Gastroesophageal sphincter (tissue), 4 donors: ENCODE data around the gene SEC11A. TPM values are rescaled to one million over a fixed set of nuclear protein-coding genes. Genes with fewer than 3 reads are reported as not detected.

Experiments used
- ATAC-seq: fragments of 150-250 bp; one replicate; pipeline ENCODE4 v1.9.1; 2016; ENCODE audit warnings: mild to moderate bottlenecking, moderate library complexity
- H3K27ac ChIP-seq, 4 donors: fragments of 200-600 bp; sonication (generic) in 3 of 4; 1 replicate in 3 of 4; 2 replicates in 1 of 4; pipeline ENCODE4 v1.5.1; 2016 to 2019
- H3K27me3 ChIP-seq: fragments of 200-600 bp; sonication (generic); one replicate; pipeline ENCODE4 v1.5.1; 2019
- H3K36me3 ChIP-seq, 2 donors: fragments of 200-600 bp; sonication (generic); one replicate each; pipeline ENCODE4 v1.5.1; 2019; ENCODE audit warnings: control low read depth in 1 of 2
- H3K4me1 ChIP-seq, 3 donors: fragments of 200-600 bp; sonication (generic); 1 replicate in 2 of 3; 2 replicates in 1 of 3; pipeline ENCODE4 v1.5.1; 2016 to 2019; ENCODE audit warnings: control low read depth in 2 of 3
- H3K4me3 ChIP-seq, 2 donors: fragments of 200-600 bp; sonication (generic); one replicate each; pipeline ENCODE4 v1.5.1; 2019; ENCODE audit warnings: mild to moderate bottlenecking in 1 of 2, moderate library complexity in 1 of 2
- H3K9me3 ChIP-seq, 3 donors: fragments of 200-600 bp; sonication (generic); one replicate each; pipeline ENCODE4 v1.5.1; 2017 to 2019; ENCODE audit warnings: control low read depth in 2 of 3
- CTCF ChIP-seq, 4 experiments: fragments of 200-600 bp in 2 of 4; fragments of 450-650 bp in 2 of 4; sonication (generic) in 1 of 4; IDR thresholded peaks; one replicate each; pipeline ENCODE4 v1.5.1; 2017 to 2019; ENCODE audit warnings: antibody characterized with exemption in 4 of 4, mild to moderate bottlenecking in 2 of 4, moderate library complexity in 2 of 4
- EP300 ChIP-seq: sonication (generic); formaldehyde crosslinking; IDR thresholded peaks from one replicate; pipeline ENCODE4 v1.6.1; 2017; ENCODE audit warnings: antibody characterized with exemption, mild to moderate bottlenecking
- POLR2A ChIP-seq, 2 donors: fragments of 450-650 bp; IDR thresholded peaks; one replicate each; pipeline ENCODE4 v1.6.1; 2017; ENCODE audit warnings: antibody characterized with exemption in 2 of 2, mild to moderate bottlenecking in 2 of 2, moderate library complexity in 1 of 2
- POLR2AphosphoS5 ChIP-seq: sonication (generic); formaldehyde crosslinking; IDR thresholded peaks from one replicate; pipeline ENCODE4 v1.6.1; 2017; ENCODE audit warnings: antibody characterized with exemption
- WGBS, 2 donors: methylation state at CpG; one replicate each; pipeline ENCODE4 v1.1.5; 2018; ENCODE audit warnings: low coverage in 1 of 2; 5-methylcytosine and 5-hydroxymethylcytosine counted together
- total RNA-seq, 4 donors: library from RNA; depleted of rRNA; stranded (reverse); fragments of >200 nt; gene quantifications; one replicate each; pipeline ENCODE4 v1.1.0, GENCODE V29; 2016

The SEC11A gene
- total RNA-seq, 4 donors from 2014 or later: 63.3 to 139 (median 99.4) TPM

- H3K27me3 ChIP-seq: no peaks in the 10 kb centered on the region
- peaks cover 8 to 55% (median 17%) of the 10 kb centered on the region in 3 donors for H3K4me1 ChIP-seq
- peaks cover 0 to 23% of the 10 kb centered on the region in 2 donors for H3K36me3 ChIP-seq
- TF ChIP-seq CTCF (IDR thresholded peaks at IDR 0.05): peak in 1 of 4 experiments; percentile 28
- TF ChIP-seq EP300: no peak
- peak; percentile 14 for TF ChIP-seq POLR2AphosphoS5
- TF ChIP-seq POLR2A (IDR thresholded peaks at IDR 0.05): peak; percentile 20 to 28
- H3K9me3 ChIP-seq: no peaks in the 10 kb centered on the region
- H3K27ac ChIP-seq: peak overlapping the region; percentile 60 to 96 (median 94)
- peak overlapping the region; percentile 52 to 78 for H3K4me3 ChIP-seq
- ATAC-seq: peak; percentile 77
- WGBS, 2 donors: 0% methylated on average over 3 to 10 of the region's 105 CpGs
Observed at GRCh38 chr15:84633311-84634227, 82.4 kb downstream of the SEC11A start.

GRCh38 chr15:84631706-84632272 is 84.2 kb downstream of the SEC11A start:
- WGBS, 2 donors: 13 to 33% methylated on average over 3 to 6 of the region's 7 CpGs
- peak overlapping the region; percentile 78 to 87 for H3K4me3 ChIP-seq
- H3K27ac ChIP-seq: peak overlapping the region; percentile 83 to 96 (median 89)
- H3K36me3 ChIP-seq: peaks cover 0 to 14% of the 10 kb centered on the region in 2 donors
- no peaks in the 10 kb centered on the region for H3K27me3 ChIP-seq
- peaks cover 8 to 48% (median 17%) of the 10 kb centered on the region in 3 donors for H3K4me1 ChIP-seq
- ATAC-seq: no peak
- no peaks in the 10 kb centered on the region for H3K9me3 ChIP-seq
- TF ChIP-seq CTCF (IDR thresholded peaks at IDR 0.05) (no peak), POLR2A (IDR thresholded peaks at IDR 0.05) (no peak), POLR2AphosphoS5 (no peak), EP300 (no peak)

- 88 to 94% methylated on average over 6 to 8 of the region's 9 CpGs for WGBS, 2 donors
- no peak for TF ChIP-seq POLR2A (IDR thresholded peaks at IDR 0.05)
- no peak for TF ChIP-seq EP300
- TF ChIP-seq CTCF (IDR thresholded peaks at IDR 0.05): no peak
- no peak for TF ChIP-seq POLR2AphosphoS5
- H3K27ac ChIP-seq: no peak overlapping the region
- H3K9me3 ChIP-seq: no peaks in the 10 kb centered on the region
- no peak for ATAC-seq
- H3K4me1 ChIP-seq: peaks cover 8 to 27% (median 12%) of the 10 kb centered on the region in 3 donors
- H3K27me3 ChIP-seq: no peaks in the 10 kb centered on the region
- H3K36me3 ChIP-seq: peaks cover 0 to 28% of the 10 kb centered on the region in 2 donors
- no peak overlapping the region for H3K4me3 ChIP-seq
Observed at GRCh38 chr15:84629033-84629432, 86.9 kb downstream of the SEC11A start.

- H3K9me3 ChIP-seq: peaks cover 0 to 22% (median 0%) of the 10 kb centered on the region in 3 donors
- peaks cover 0 to 4% (median 0%) of the 10 kb centered on the region in 3 donors for H3K4me1 ChIP-seq
- H3K4me3 ChIP-seq: no peak overlapping the region
- ATAC-seq: no peak
- TF ChIP-seq POLR2A (IDR thresholded peaks at IDR 0.05): no peak
- TF ChIP-seq EP300: no peak
- no peak for TF ChIP-seq CTCF (IDR thresholded peaks at IDR 0.05)
- TF ChIP-seq POLR2AphosphoS5: no peak
- H3K27me3 ChIP-seq: no peaks in the 10 kb centered on the region
- H3K27ac ChIP-seq: no peak overlapping the region
- peaks cover 0 to 63% of the 10 kb centered on the region in 2 donors for H3K36me3 ChIP-seq
- WGBS, 2 donors: 60 to 100% methylated on average over 1 of the region's 2 CpGs
Observed at GRCh38 chr15:84625123-84625522, 90.8 kb downstream of the SEC11A start.
